Endothelial cell of umbilical vein (primary cell): ENCODE data around the gene FAM149B1.

ENCODE experiments used
- EZH2 ChIP-seq: IDR thresholded peaks from 2 replicates; pipeline ENCODE4 v1.6.1; 2012; ENCODE audit warnings: borderline replicate concordance, low read depth, mild to moderate bottlenecking, moderate library complexity, low read length, inconsistent platforms; ENCODE audit not compliant: severe bottlenecking
- TF ChIP-seq, protein P1 (sequence below), 2 donors: IDR thresholded peaks; 1 replicate in 1 of 2; 2 replicates in 1 of 2; pipeline ENCODE4 v1.5.1; 2011; ENCODE audit warnings: low read length in 2 of 2, mild to moderate bottlenecking in 2 of 2, moderate library complexity in 2 of 2, control low read depth in 1 of 2, inconsistent platforms in 1 of 2, low read depth in 1 of 2; ENCODE audit not compliant: insufficient read depth in 1 of 2; ENCODE audit errors: extremely low read depth in 1 of 2

DNA sequence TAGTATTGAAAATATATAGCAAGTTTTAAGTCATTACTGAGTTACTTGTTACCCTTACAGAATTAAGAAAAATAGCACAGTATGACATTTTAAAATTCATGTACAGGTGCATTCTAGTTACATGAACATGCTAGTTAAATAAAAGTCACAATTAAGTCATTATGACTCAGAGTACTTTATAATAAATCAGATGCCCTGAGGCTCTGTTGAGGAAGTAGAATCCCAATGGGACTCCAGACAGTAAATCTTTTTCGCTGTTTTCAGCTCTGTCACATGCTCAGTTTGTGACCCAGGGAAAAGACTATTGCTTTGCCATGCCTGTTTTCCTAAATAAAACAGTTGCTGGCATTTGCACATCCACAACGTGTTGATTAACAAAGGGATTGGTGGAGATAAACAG, 36.6 kb upstream of the FAM149B1 start:
- TF ChIP-seq EZH2, result no peak
- TF ChIP-seq, protein P1, sequence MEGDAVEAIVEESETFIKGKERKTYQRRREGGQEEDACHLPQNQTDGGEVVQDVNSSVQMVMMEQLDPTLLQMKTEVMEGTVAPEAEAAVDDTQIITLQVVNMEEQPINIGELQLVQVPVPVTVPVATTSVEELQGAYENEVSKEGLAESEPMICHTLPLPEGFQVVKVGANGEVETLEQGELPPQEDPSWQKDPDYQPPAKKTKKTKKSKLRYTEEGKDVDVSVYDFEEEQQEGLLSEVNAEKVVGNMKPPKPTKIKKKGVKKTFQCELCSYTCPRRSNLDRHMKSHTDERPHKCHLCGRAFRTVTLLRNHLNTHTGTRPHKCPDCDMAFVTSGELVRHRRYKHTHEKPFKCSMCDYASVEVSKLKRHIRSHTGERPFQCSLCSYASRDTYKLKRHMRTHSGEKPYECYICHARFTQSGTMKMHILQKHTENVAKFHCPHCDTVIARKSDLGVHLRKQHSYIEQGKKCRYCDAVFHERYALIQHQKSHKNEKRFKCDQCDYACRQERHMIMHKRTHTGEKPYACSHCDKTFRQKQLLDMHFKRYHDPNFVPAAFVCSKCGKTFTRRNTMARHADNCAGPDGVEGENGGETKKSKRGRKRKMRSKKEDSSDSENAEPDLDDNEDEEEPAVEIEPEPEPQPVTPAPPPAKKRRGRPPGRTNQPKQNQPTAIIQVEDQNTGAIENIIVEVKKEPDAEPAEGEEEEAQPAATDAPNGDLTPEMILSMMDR (IDR thresholded peaks at IDR 0.05; ENCODE audit: extremely low read depth in 1 of 2, insufficient read depth in 1 of 2, low read depth in 1 of 2, low read length in 2 of 2), result no peak
